Thyroid gland (tissue), 4 donors: ENCODE results near the gene ZNF132. TPM values are rescaled to one million over a fixed set of nuclear protein-coding genes. Genes with fewer than 3 reads are reported as not detected.
A peak's percentile ranks its signal among the peaks of the same experiment; 100 is the strongest.

Source experiments
- DNase-seq, 2 donors: peaks; one replicate each; pipeline ENCODE4 v3.0.0-alpha.2; 2019
- H3K27ac ChIP-seq, 3 donors: fragments of 200-600 bp; sonication (generic); 1 replicate in 2 of 3; 2 replicates in 1 of 3; pipeline ENCODE4 v1.5.1; 2016 to 2019; ENCODE audit warnings: mild to moderate bottlenecking in 1 of 3, moderate library complexity in 1 of 3
- H3K27me3 ChIP-seq: fragments of 200-600 bp; sonication (generic); one replicate; pipeline ENCODE4 v1.5.1; 2019
- H3K36me3 ChIP-seq, 2 donors: fragments of 200-600 bp; sonication (generic); one replicate each; pipeline ENCODE4 v1.5.1; 2016 to 2019
- H3K4me1 ChIP-seq, 2 donors: fragments of 200-600 bp; sonication (generic); one replicate each; pipeline ENCODE4 v1.5.1; 2017 to 2019
- H3K4me3 ChIP-seq, 3 donors: fragments of 200-600 bp; sonication (generic); replicated peaks in 1 of 3; 1 replicate in 2 of 3; 2 replicates in 1 of 3; pipeline ENCODE4 v1.5.1; 2016; ENCODE audit warnings: mild to moderate bottlenecking in 1 of 3
- H3K9me3 ChIP-seq: fragments of 200-600 bp; sonication (generic); one replicate; pipeline ENCODE4 v1.5.1; 2017
- POLR2A ChIP-seq, 2 donors: fragments of 450-650 bp; IDR thresholded peaks; one replicate each; pipeline ENCODE4 v1.6.1; 2017; ENCODE audit warnings: antibody characterized with exemption in 2 of 2, mild to moderate bottlenecking in 2 of 2, moderate library complexity in 1 of 2
- WGBS, 2 donors: methylation state at CpG; one replicate each; pipeline ENCODE4 v1.1.5; 2017; 5-methylcytosine and 5-hydroxymethylcytosine counted together
- intact Hi-C: fragments of 100-400 bp; cut with DNase I; formaldehyde crosslinking; loops from one replicate; pipeline ENCODE4 v1.15.1; 2023
- total RNA-seq, 4 donors: library from RNA; depleted of rRNA; stranded (reverse); fragments of >200 nt; gene quantifications; one replicate each; pipeline ENCODE4 v1.2.3, GENCODE V29; 2016
- TF ChIP-seq, protein P1 (sequence below), 6 experiments: fragments of 200-600 bp in 3 of 6; fragments of 450-650 bp in 3 of 6; sonication (generic) in 3 of 6; IDR thresholded peaks; one replicate each; pipeline ENCODE4 v1.5.1; 2016 to 2019; ENCODE audit warnings: antibody characterized with exemption in 6 of 6, mild to moderate bottlenecking in 2 of 6, inconsistent platforms in 1 of 6, moderate library complexity in 1 of 6

ZNF132 gene
- total RNA-seq, 4 donors from 2014 or later = 13.3 to 24.3 (median 16.2) TPM

GRCh38 chr19:58393725-58394033 is 46.3 kb downstream of the ZNF132 start:
- intact Hi-C loops = no loop called here
- no peak overlapping the region for H3K4me3 ChIP-seq
- H3K4me1 ChIP-seq = peaks cover 0 to 16% of the 10 kb centered on the region in 2 donors
- H3K9me3 ChIP-seq = no peaks in the 10 kb centered on the region
- DNase-seq = no peak
- H3K27me3 ChIP-seq = peaks cover 6% of the 10 kb centered on the region
- 89 to 93% methylated on average over 4 of the region's 4 CpGs for WGBS, 2 donors
- no peak overlapping the region for H3K27ac ChIP-seq
- peaks cover 20 to 32% of the 10 kb centered on the region in 2 donors for H3K36me3 ChIP-seq
- TF ChIP-seq, protein P1, sequence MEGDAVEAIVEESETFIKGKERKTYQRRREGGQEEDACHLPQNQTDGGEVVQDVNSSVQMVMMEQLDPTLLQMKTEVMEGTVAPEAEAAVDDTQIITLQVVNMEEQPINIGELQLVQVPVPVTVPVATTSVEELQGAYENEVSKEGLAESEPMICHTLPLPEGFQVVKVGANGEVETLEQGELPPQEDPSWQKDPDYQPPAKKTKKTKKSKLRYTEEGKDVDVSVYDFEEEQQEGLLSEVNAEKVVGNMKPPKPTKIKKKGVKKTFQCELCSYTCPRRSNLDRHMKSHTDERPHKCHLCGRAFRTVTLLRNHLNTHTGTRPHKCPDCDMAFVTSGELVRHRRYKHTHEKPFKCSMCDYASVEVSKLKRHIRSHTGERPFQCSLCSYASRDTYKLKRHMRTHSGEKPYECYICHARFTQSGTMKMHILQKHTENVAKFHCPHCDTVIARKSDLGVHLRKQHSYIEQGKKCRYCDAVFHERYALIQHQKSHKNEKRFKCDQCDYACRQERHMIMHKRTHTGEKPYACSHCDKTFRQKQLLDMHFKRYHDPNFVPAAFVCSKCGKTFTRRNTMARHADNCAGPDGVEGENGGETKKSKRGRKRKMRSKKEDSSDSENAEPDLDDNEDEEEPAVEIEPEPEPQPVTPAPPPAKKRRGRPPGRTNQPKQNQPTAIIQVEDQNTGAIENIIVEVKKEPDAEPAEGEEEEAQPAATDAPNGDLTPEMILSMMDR (IDR thresholded peaks at IDR 0.05) = no peak
- TF ChIP-seq POLR2A (IDR thresholded peaks at IDR 0.05) = no peak

- 94% methylated on average over 19 to 25 of the region's 26 CpGs for WGBS, 2 donors
- Histone ChIP-seq H3K27ac (no peak overlapping the region), H3K9me3 (no peaks in the 10 kb centered on the region), H3K4me3 (no peak overlapping the region), H3K36me3 (peaks cover 20 to 32% of the 10 kb centered on the region in 2 donors), H3K4me1 (peaks cover 0 to 18% of the 10 kb centered on the region in 2 donors), H3K27me3 (peaks cover 6% of the 10 kb centered on the region)
- TF ChIP-seq, protein P1 (IDR thresholded peaks at IDR 0.05) = no peak
- no peak for TF ChIP-seq POLR2A (IDR thresholded peaks at IDR 0.05)
- intact Hi-C loops = no loop called here
- no peak for DNase-seq
Measured at GRCh38 chr19:58392945-58393724, 46.8 kb downstream of the ZNF132 start.

GRCh38 chr19:58388175-58388526 is 51.8 kb downstream of the ZNF132 start:
- H3K36me3 ChIP-seq = peaks cover 5 to 13% of the 10 kb centered on the region in 2 donors
- DNase-seq = no peak
- no peaks in the 10 kb centered on the region for H3K9me3 ChIP-seq

DNA sequence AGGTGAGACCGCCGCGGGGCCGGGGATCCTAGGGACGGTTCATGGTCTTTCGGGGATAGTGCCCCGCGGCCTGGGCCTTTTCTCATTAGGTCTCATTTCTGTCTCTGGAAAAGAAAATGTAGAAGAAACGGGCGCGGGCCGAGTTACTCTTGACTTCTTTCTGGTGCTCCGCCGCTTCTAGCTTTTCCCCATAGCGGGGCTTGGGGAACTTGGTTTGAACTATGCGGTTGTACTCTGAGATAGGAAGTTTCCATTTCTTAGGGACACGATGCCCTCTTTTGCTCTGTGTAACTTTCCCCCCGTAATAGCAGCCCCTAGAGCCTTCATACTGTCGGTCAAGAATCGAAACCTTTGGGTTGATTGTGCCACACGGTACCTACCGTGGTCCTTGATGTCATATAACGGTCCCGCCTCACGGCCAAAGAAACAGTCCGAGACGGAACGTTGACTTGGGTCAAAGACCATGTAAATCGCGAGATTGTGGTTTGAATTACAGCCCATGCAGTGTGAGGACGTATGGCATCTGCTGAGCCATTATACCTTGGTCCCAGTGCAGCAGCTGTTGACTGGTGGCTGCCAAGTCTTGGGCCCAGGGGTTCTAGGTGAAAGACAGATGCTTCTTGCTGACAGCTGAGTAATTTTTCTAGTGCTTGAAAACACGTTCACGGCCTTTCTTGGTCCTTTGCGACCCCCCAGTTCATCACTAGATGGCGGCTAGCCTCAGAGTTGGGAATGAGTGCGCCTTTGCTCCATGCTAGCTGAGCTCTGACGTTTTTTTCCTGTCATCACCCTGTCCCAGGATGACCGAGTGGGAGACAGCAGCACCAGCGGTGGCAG is 52.4 kb downstream of the ZNF132 start:
- DNase-seq = no peak
- Histone ChIP-seq H3K36me3 (peaks cover 0 to 9% of the 10 kb centered on the region in 2 donors), H3K27me3 (no peaks in the 10 kb centered on the region), H3K27ac (peak overlapping the region in 1 of 3 donors; percentile 89), H3K4me3 (peak overlapping the region; percentile 54 to 82 (median 57)), H3K9me3 (no peaks in the 10 kb centered on the region), H3K4me1 (peaks cover 15 to 20% of the 10 kb centered on the region in 2 donors)
- TF ChIP-seq POLR2A (IDR thresholded peaks at IDR 0.05) = no peak
- TF ChIP-seq, protein P1 (IDR thresholded peaks at IDR 0.05) = no peak
- intact Hi-C loops = loop anchor here (10.0 kb wide), 1 partner anchor 63 kb away; the partner anchor contains the start of gene ZSCAN22
- 9% methylated on average over 39 of the region's 39 CpGs for WGBS, 2 donors

More at GRCh38 chr19:58388175-58388526, 51.8 kb downstream of the ZNF132 start:
- no peak for TF ChIP-seq POLR2A (IDR thresholded peaks at IDR 0.05)
- TF ChIP-seq, protein P1 (IDR thresholded peaks at IDR 0.05) = no peak
- Histone ChIP-seq H3K27ac (no peak overlapping the region), H3K4me3 (peak overlapping the region in 1 of 3 donors; percentile 54), H3K4me1 (peaks cover 15 to 20% of the 10 kb centered on the region in 2 donors), H3K27me3 (no peaks in the 10 kb centered on the region)
- intact Hi-C loops = loop anchor here (10.0 kb wide), 1 partner anchor 63 kb away; the partner anchor contains the start of gene ZSCAN22
- WGBS, 2 donors = 88 to 89% methylated on average over 3 of the region's 3 CpGs
